Activated T-cell treated with anti-CD3 and anti-CD28 coated beads, Interleukin-2, amount 50 U/mL, for 48 hours (primary cell): Measurements from ENCODE around the gene HOXA4.

ENCODE experiments used
- DNase-seq, 2 experiments: peaks; one replicate each; pipeline ENCODE4 v3.0.0-alpha.2; 2020

The HOXA4 gene

DNA sequence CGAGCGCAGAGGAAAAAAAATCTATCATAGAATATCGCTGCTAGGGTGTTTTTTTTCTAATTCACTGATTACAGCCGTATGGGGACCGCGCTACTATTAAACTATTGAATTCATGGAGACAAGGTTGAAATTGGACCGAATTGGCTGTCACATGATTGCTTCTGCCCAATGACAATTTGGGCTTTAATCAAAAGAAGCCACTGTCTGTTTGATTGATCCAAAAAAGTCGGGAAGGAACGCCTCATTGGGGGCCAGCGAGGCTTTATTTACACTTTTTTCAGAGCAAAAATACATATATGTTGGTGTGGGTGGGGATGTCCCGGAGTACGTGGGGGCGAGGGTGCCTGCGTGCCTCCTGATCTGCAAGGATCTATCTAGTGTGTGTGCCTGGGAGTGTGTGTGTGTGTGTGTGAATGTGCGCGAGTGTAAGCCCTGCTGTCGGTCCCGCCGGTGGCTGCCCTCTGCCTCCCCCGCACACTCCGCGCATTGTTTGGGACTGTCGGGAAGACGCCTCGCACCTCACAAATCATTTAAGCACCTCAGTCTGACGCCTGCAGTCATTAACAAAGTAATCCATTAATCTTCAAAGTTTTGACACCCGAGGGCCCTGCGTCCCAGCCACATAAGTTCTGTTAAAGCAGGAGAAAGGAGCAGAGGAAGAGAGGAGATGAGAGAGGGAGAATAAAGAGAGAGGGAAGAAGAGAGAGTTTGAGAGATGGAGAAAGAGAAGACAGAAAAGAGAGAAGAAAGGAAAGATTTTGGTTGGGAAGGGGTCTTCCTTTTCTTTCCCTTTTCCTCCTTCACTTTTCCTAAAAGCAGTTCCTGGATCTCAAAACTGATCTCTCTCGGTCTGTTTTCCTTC, 27.7 kb downstream of the HOXA4 start, which contains the start of gene HOXA2:
HOXA2 (minus strand) TSS at position 103 of the 862 bp plus-strand sequence. CDS start 183 bp downstream, outside the sequence.
- DNase-seq = no peak

DNA sequence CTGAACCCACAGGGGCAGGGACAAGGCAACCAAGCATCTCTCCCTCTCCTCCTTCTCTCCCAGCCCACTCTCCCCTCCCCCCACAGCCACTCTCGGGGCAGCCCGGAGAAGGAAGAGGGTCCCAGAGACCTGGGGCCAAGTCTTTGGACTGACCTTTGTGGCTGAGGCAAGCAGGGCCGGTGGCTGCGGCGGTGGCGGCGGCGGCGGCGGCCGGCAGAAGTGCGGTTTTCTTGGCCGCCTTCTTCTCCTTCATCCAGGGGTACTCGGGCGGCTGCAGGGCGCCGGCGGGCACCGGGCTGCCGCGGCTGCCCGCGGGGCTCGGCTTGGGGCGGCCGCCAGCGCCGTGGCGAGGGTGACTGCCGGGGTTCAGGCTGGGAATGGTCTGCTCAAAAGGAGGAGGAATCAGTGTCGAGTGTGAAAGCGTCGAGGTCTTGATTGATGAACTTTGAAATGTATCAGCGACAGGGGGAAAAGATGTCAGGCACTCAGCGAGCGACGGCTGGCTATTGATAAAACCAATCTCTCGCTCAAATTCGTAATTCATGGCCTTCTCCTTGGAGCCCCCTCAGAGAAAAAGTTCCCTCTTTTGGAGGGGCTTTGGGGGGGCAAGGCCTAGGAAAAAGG, 28.5 kb downstream of the HOXA4 start:
- no peak for DNase-seq

DNA sequence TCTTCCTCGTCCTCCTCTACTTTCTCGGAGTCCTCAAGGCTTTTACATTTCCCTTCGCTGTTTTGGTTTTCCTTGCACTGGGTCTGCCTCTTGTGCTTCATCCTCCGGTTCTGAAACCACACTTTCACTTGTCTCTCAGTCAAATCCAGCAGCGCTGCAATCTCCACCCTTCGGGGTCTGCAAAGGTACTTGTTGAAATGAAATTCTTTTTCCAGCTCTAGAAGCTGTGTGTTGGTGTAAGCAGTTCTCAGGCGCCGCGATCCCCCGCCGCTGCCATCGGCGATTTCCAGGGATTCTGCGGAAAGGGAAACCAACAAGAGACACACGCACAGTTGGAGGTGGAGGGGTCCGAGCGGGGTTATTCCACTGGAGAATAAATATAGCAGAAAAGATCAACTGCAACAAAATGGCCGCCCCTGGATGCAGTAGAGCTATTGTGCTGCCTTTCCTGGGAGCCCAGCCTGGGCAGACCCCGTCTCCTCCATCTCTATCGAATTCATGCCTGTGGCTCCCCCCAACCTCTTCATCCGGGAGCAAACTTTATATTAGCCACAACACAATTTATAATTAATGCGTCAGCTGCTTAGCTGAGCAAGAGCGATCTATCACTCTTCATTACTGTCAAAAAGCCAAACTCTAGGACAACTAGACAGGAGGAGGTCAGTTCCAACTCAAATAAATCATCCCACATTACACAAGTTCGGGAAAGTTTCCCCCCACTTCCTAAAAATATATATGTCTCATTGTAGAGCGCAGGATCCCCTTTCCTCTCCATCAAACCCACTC, 29.2 kb downstream of the HOXA4 start:
- no peak for DNase-seq

DNA sequence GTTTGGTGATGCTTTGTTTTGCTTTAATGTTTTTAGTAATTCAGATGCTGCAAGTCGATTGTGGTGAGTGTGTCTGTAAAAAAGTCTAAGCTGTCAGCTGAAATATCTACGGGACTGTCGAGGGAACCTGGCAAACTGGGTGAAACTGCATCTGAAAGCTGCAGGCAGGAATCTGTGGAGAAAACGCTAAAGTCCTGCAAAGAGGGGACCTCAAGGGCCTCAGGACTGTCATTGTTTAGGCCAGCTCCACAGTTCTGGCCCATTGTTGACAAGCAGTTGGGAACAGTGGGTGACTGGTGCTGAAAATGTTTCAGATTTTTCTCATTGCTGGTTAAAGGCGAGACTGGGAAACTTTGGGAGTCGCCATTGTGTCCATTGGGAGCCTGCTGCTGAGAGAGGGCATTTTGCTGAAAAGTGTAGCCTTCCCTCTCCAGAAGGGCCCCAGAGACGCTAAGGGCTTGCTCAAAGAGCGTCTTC, 29.8 kb downstream of the HOXA4 start:
- no peak for DNase-seq

DNA sequence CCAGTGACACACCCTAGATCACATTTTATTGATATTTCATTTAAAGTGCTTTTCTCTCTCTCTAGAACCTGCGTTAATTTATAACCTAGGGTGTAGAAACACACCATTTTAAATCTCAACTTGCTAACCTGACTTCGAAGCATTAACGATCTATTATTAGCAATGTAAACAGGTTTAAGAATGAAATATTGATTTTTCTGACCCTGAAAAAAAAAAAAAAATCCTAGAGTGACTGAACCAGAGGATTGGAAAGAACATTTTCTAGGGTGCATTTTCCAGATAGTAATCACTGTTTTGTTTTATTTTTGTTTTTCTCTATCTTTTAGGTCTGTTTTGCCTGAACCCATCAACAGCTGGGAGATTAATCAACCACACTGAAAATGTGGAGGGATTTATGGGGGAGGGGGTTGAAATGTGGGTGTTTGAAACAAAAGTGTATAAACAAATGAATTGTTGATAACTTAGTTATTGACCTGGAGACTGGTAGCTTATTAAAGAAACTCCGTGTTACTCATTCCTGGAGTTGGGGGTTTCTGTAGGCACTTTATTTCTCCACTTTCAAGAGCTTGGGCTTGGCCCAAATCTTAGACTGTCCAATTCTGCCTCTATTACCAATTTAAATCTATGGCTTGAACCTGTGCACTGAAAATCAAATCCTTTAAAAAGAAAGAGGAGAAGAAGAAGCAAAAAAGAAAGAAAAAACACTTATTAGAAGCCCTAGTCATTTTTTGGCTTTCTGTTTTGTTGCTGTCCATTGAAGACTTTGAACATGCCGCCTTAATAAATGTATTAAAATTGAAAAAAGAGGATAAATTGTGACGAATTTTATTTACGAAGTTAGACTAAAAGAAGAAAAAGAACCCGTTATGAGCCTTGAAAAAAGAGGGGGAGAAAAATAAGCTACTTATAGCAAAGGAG, 30.8 kb downstream of the HOXA4 start:
- DNase-seq = no peak

DNA sequence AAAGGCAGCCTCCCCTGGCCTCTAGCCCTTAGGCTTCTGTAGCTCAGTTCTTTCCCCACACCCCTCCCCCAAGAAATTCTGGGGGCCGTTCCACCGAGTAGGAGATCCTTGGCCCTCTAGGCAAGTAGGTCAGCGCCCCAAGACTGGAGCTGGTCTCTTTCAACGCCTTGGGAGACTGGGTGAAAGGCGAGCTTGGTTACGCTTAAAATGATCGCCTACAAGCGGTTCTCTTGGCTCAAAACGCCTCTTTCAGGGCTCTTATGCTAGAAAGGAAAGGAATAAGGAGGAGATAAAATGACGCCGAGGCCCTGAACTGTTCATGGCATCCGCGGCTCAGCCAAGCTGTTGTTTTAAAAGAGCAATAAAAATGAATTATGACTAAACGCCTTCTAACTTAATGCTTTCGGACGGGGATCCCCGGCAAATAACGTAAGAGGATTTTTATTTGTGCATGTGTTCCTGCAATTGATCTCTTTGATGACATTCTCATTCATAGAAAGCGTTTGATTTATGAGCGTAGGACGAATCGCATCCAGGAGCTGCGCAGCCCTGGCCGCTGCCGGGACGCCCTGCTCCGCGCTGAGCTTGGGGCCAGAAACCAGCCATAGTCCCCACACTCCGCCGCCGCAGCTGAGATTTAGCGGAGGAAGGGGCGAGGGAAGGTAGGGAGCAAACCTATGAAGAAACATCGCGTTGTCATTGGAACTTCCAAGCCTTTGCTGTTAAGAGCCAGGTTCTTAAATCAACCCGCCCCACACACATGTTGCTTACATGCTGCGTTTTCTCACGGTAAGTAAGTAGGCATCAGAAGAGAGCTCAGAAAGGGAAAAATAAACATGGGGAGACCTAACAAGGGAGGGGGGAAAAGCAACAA, 31.7 kb downstream of the HOXA4 start:
- DNase-seq = no peak

DNA sequence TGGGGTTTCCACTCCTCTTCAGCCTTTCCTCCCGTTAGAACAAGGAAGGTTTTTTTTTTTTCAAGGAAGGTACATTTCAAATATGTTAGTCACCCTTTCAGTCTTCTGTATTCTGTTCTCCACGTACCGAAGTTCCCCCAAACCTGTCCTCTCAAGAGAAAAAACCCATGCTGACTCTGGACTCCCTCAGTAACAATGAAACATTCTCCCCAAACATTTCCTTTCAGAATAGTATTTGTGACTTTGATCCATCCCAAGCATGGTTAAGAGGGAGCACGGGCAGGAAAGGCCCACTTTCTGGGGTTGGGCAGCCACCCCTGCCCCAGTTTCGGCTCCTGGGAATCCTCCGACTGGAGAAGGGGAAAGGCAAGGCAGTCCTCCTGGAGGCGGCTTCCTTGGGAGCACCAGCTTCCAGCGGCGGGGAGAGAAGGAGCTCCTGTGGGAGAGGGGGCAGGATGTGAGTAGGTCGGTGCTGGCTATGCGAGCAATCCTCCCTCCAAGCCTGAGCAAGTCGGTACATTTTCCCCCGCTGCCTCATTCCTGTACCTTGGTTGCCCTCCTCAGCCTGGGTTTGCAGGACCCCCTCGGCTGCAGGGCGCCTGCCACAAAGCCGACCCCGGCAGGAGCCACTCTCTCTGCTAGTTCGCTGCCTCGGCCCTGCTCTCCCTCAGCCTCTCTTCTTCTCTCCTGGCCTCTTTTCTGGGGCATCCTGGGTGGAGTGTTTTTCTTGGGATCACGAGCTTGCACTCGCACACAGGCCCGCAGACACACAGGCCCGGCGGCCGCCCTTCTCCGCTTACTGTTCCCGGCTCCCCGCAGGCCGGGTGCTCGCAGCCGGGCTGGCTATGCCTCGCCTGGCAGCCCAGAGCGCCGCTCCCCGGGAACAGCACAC, 32.6 kb downstream of the HOXA4 start:
- DNase-seq = no peak

DNA sequence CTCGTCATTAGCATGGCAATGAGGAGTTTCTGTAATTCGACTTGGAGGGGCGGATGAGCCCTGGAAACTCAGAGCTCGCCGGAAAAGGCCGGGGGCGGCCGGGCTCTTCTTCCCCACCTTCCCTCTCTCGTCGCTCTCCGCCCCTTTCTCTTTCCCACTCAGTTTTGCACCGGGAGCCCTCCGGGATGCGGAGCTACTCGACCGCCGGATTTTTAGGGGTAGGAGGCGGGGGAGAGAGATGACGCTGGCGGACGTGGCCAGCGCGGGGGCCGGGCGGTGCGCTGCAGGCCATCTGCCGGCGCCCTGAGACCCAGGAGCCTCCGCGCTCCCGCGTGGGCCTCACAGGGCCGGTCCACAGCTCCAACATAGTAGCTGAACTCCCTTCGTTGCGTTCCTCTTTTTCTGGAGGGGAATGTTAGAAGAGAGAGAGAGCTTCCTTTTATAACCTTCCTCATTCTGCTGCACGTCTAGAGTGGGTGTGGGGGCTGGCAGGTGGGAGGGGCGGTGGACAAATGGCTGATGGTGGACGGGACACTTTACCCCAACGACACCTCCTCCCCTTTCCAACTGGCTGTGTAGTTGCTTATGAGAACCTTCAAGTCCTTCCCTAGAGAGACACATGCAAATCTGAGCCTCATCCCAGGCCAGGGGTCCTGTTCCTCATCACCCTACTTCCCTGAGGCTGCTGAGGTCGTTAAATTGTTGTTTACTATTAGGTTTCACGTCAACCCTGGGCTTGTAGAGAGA, 33.6 kb downstream of the HOXA4 start:
- no peak for DNase-seq

DNA sequence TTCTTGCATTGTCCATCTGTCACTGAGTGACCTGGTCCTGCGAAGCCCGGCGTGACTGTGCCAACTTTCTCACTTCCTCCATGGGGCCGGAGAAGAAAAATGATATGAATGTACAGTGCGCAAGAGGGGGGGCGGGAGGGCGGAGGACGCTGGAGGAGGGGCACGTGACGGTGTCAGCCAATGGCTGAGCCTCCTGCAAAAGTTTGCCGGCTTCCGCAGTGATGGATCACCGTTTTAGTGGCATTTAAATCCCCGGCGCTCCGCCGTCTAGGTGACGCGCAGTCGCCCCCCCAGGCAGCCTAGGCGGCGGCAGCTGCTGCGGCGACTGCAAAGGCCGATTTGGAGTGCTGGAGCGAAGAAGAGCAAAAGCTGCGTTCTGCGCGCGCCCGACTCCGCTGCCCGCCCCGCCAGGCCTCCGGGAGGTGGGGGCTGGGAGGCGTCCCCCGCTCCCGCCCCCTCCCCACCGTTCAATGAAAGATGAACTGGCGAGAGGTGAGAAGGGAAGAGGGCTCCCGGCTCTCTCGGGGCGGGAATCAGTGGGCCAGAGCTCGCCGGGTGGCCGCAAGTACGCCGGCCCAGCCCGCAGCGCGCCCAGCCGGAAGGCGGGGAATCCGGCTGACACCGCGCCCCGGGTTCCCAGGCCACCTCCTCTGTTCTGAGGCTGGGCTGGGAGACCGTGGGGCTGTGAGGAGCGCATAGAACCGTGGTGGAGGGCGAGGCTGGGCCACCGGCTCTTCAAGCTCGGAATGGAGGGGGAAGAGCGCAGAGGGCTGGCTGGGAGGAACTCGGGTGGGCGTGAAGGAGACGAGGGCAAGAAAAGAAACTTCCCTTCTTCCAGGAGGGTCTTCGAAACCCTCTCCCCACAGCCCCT, 34.4 kb downstream of the HOXA4 start, which contains the start of gene HOXA1:
HOXA1 (minus strand) TSS at position 104 of the 871 bp plus-strand sequence; CDS start at position 16, 88 bp downstream.
- peak; percentile 70 to 79 for DNase-seq

DNA sequence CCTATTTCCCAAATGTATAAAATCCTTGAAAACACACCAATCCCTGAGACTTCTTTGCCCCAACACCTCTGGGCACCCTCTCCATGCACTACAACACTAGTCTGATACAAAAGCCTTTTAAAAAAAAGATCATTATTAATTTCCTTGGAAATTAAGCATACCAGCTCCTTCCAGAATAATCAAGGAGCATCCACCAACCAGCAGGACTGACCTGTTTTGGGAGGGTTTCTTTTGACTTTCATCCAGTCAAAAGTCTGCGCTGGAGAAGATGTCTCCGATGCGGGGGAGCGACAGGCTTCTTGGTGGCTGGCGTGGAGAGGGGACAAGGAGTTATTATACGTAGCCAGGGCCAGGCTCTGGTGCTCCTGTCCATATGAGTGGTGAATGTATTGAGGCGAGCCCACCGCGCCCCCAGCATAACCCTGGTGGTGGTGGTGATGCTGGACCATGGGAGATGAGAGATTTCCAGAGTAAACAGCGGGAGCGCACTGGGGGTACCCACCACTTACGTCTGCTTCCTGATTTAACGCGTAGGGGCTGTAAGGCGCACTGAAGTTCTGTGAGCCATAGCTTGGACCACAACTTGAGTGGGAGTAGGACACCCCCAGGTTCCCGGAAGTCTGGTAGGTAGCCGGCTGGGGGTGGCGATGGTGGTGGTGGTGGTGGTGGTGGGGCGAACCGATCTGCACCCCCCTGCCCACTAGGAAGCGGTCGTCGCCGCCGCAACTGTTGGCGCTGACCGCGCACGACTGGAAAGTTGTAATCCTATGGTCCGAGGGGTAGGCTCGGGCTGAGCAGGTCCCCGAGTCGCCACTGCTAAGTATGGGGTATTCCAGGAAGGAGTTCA, 35.3 kb downstream of the HOXA4 start:
- DNase-seq = no peak

DNA sequence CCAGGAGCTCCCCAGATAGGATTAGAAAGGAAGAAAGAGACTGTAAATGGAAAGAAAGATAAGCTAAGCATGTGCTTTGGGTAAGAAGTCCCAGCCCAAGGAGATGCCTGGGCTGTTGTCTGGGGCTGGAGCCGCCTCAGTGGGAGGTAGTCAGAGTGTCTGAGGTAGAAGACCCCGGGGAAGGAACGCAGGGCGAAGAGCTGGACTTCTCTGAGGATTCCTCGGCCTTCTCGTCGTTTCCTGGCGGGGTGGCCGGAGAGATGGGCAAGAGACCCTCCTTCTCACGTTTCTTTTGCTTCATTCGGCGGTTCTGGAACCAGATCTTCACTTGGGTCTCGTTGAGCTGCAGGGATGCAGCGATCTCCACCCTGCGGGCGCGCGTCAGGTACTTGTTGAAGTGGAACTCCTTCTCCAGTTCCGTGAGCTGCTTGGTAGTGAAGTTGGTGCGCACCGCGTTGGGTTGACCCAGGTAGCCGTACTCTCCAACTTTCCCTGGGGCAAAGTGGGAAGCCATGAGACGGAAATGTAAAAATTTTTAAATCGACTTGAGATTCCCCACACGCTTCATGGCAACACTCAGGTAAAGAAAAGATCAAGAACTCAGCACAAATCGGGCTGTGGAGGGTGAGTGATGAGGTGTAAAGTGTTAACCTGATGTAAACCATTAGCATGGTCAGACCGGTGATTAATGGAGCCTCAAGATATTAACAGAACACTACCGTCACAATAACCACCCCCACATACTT, 36.1 kb downstream of the HOXA4 start:
- no peak for DNase-seq

DNA sequence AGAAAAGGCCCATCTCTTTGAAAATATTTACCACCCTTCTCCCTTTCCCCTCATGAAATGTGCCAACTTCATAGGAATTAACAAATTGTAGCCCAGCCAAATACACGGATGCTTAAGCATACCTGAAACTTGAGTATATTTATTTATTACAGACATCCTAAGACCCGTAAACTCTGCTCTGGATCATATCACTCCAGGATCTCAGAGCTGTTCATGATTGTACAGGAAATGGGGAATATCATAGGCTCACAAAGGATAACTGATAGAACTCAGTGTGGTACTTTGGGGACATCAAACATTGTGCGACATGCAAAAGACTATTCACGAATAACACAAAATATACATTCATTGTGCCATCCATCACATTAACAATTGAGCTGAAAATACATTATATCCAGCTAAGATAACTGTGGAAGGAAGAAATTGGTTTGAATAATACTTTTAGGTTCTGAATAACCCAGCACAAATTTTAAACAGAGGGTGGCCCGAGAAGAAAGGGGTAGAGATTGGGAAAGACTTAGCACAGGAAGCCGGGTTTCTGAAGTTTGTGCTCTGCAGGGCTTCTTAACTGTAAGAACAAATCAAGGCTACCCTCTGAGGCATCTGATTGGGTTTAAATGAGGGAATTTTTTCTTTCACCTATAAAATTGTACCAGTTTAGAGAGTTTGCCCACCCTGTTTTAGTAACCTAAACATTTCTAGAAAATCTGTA, 37.2 kb downstream of the HOXA4 start:
- DNase-seq = no peak

DNA sequence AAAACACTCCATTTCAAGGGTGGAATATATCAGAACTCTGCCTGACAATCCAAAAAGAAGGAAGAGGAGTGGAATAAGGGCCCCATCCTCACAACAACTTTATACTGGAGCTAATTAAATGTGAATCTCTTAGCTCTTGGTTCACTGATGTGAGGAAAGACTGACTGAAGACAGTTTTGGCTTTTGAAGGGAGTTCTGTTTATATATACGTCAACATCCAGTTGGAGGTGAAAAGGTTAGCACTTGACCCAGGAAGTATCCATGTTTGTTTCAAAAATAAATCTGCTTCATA, 37.8 kb downstream of the HOXA4 start:
- no peak for DNase-seq

DNA sequence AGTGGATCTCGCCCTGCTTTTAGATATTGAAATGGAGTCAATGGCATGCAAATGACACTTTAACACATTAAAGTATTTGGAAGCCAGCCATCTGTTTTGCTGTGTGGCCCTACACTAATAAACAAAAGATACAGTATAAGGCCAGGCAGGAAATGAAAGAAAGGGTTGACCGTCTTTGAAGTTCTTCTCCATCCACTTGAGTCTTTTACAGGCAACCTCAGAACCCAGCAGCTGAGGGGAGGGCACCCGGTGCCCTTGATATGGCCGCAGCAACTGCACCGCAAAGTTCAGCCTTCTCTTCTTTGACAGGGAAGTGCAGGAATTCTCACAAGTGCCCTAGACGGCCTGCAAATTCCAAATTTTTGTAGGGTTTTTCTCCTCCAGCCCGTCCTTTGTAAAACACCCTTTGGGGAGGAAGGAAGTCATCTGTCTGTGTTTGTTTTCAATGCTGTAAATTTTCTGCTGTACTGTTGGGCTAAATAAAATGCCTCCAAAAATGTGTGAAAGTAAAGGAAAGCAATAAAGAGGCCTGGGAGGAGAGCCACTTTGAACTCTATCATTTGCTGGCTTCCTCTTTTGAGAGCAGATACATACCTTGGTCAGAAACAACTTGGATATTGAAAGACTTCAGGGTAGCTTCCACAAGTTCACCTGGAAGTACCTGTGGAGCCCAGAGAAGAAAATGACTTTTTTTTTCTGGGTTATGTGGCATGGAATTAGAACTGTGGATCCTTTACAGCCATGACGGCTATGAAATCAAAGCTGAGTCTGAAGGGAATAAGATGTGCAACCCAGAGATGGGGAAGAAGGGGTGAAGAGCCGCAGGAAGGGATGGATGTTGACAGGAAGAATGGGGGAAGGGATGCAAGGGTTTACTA, 38.4 kb downstream of the HOXA4 start:
- no peak for DNase-seq

DNA sequence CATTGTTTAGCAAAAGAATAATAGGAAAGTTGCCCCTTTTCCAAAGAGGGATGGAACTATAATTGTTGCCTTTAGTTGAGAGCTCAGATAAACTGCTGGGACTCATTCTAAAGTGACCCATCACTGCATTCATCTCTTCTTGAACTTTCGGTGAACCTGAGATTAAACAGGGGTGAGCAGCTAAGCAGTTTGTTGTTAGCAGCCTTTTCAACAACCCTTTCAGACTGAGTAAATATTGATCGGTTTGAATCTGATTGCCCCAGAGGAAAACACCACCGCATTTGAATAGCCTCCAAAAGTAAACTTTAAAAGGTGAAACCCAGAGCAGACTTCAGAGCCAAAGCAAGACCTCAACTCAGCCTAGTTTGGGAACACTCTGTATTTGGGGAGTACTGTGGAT, 39.5 kb downstream of the HOXA4 start:
- DNase-seq = no peak
